ENCODE measurements around the gene AGBL1. TPM values are rescaled to one million over a fixed set of nuclear protein-coding genes. Genes with fewer than 3 reads are reported as not detected.

AGBL1 gene
- total RNA-seq, 1 donor from 2014 or later, result not detected

GRCh38 chr15:86403914-86404583 is 324.4 kb downstream of the AGBL1 start:
- H3K36me3 ChIP-seq, result no peaks in the 10 kb centered on the region
- H3K27me3 ChIP-seq (ENCODE audit: low read depth), result no peaks in the 10 kb centered on the region
- H3K9me3 ChIP-seq (replicated peaks), result no peaks in the 10 kb centered on the region
- TF ChIP-seq, protein P1, sequence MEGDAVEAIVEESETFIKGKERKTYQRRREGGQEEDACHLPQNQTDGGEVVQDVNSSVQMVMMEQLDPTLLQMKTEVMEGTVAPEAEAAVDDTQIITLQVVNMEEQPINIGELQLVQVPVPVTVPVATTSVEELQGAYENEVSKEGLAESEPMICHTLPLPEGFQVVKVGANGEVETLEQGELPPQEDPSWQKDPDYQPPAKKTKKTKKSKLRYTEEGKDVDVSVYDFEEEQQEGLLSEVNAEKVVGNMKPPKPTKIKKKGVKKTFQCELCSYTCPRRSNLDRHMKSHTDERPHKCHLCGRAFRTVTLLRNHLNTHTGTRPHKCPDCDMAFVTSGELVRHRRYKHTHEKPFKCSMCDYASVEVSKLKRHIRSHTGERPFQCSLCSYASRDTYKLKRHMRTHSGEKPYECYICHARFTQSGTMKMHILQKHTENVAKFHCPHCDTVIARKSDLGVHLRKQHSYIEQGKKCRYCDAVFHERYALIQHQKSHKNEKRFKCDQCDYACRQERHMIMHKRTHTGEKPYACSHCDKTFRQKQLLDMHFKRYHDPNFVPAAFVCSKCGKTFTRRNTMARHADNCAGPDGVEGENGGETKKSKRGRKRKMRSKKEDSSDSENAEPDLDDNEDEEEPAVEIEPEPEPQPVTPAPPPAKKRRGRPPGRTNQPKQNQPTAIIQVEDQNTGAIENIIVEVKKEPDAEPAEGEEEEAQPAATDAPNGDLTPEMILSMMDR (IDR thresholded peaks at IDR 0.05; ENCODE audit: borderline replicate concordance), result no peak
- no peak overlapping the region for H3K4me3 ChIP-seq
- H3K4me1 ChIP-seq, result no peaks in the 10 kb centered on the region
- no peak for DNase-seq
- intact Hi-C loops (cut with micrococcal nuclease), result no loop called here
- H3K27ac ChIP-seq (replicated peaks), result no peak overlapping the region

DNA sequence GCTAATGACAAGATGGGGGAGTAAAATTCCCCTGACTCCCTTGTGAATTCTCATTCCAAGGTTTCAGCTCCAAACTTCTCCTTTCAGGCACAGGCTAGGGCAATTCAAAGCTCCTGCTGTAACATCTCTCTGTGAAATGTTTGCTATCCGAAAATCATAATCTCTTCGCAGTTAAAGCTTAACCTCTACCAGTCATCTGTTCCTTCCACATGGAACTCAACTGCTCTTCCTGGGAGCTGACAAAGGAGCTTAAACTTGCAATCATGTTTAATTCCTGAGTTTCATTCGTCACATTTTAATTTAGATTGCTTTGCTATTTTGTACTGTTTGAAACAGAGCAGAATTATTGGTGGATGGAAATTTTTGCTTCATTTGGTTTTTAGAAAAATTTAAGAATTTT is 328.6 kb downstream of the AGBL1 start:
- Histone ChIP-seq H3K4me3 (no peak overlapping the region), H3K4me1 (no peaks in the 10 kb centered on the region), H3K27ac (replicated peaks) (no peak overlapping the region), H3K27me3 (ENCODE audit: low read depth) (peaks cover 15% of the 10 kb centered on the region), H3K9me3 (replicated peaks) (no peaks in the 10 kb centered on the region), H3K36me3 (no peaks in the 10 kb centered on the region)
- DNase-seq, result no peak
- intact Hi-C loops (cut with micrococcal nuclease), result no loop called here
- TF ChIP-seq, protein P1 (IDR thresholded peaks at IDR 0.05; ENCODE audit: borderline replicate concordance), result no peak

GRCh38 chr15:86411916-86412315 is 332.2 kb downstream of the AGBL1 start:
- Histone ChIP-seq H3K9me3 (replicated peaks) (no peaks in the 10 kb centered on the region), H3K27me3 (ENCODE audit: low read depth) (peaks cover 15% of the 10 kb centered on the region), H3K27ac (replicated peaks) (no peak overlapping the region), H3K36me3 (no peaks in the 10 kb centered on the region), H3K4me3 (no peak overlapping the region), H3K4me1 (no peaks in the 10 kb centered on the region)
- TF ChIP-seq, protein P1 (IDR thresholded peaks at IDR 0.05; ENCODE audit: borderline replicate concordance), result no peak
- intact Hi-C loops (cut with micrococcal nuclease), result no loop called here
- DNase-seq, result no peak

GRCh38 chr15:86413191-86413590 is 333.5 kb downstream of the AGBL1 start:
- no peak overlapping the region for H3K27ac ChIP-seq (replicated peaks)
- no peaks in the 10 kb centered on the region for H3K9me3 ChIP-seq (replicated peaks)
- intact Hi-C loops (cut with micrococcal nuclease), result no loop called here
- DNase-seq, result no peak
- no peaks in the 10 kb centered on the region for H3K4me1 ChIP-seq
- H3K4me3 ChIP-seq, result no peak overlapping the region
- H3K27me3 ChIP-seq (ENCODE audit: low read depth), result peaks cover 15% of the 10 kb centered on the region
- no peaks in the 10 kb centered on the region for H3K36me3 ChIP-seq
- TF ChIP-seq, protein P1 (IDR thresholded peaks at IDR 0.05; ENCODE audit: borderline replicate concordance), result no peak

DNA sequence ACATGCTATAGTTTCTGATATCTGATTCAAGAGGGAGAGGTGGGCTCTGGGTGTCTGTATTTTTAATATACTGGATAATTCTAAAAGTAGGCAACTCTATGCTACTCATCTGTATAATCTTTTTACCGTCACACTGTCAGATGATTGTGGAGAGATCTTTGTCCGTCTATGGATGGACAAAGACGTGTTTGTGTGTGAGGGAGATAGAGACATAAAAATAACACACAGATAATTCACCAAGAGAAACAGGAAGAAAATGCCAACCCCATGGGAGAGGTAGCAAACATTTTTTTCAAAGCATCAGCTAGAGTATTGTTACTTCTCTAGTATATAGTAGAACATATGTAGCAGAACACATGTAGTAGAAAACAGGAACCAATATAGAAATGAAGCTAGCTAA is 346.1 kb downstream of the AGBL1 start:
- DNase-seq, result no peak
- intact Hi-C loops (cut with micrococcal nuclease), result no loop called here
- H3K4me3 ChIP-seq, result no peak overlapping the region
- H3K4me1 ChIP-seq, result no peaks in the 10 kb centered on the region
- no peaks in the 10 kb centered on the region for H3K36me3 ChIP-seq
- peaks cover 21% of the 10 kb centered on the region for H3K9me3 ChIP-seq (replicated peaks)
- no peaks in the 10 kb centered on the region for H3K27me3 ChIP-seq (ENCODE audit: low read depth)
- TF ChIP-seq, protein P1 (IDR thresholded peaks at IDR 0.05; ENCODE audit: borderline replicate concordance), result no peak
- H3K27ac ChIP-seq (replicated peaks), result no peak overlapping the region

Data from left ventricle myocardium inferior (tissue), 1 donor.